Lung (tissue), 12 donors: ENCODE data around the gene HPCA. TPM values are rescaled to one million over a fixed set of nuclear protein-coding genes. Genes with fewer than 3 reads are reported as not detected.

Experiments used
- ATAC-seq: fragments of 200-7000 bp; cut with Tn5 transposase; one replicate; pipeline ENCODE4 v1.9.1; 2020; ENCODE audit warnings: moderate number of reproducible peaks; ENCODE audit not compliant: insufficient read depth, low FRiP score
- DNase-seq, 3 donors: peaks; one replicate each; pipeline ENCODE4 v3.0.0-alpha.2; 2013 to 2017
- H3K27ac ChIP-seq, 2 donors: one replicate each; pipeline ENCODE4 v1.5.1; 2013; ENCODE audit warnings: mild to moderate bottlenecking in 2 of 2, moderate library complexity in 2 of 2, control low read depth in 1 of 2, inconsistent platforms in 1 of 2, low read depth in 1 of 2, low read length in 1 of 2
- H3K27me3 ChIP-seq, 3 donors: one replicate each; pipeline ENCODE4 v1.5.1; 2013; ENCODE audit warnings: low read length in 2 of 3; ENCODE audit not compliant: control insufficient read depth in 3 of 3, insufficient read depth in 3 of 3
- H3K36me3 ChIP-seq, 4 donors: one replicate each; pipeline ENCODE4 v1.5.1; 2013; ENCODE audit warnings: low read length in 4 of 4, mild to moderate bottlenecking in 1 of 4, moderate library complexity in 1 of 4; ENCODE audit not compliant: control insufficient read depth in 4 of 4, insufficient read depth in 4 of 4
- H3K4me1 ChIP-seq, 5 donors: one replicate each; pipeline ENCODE4 v1.5.1; 2013; ENCODE audit warnings: low read length in 5 of 5, mild to moderate bottlenecking in 2 of 5, moderate library complexity in 1 of 5; ENCODE audit not compliant: control insufficient read depth in 5 of 5, insufficient read depth in 5 of 5
- H3K4me3 ChIP-seq: one replicate; pipeline ENCODE4 v1.5.1; 2013; ENCODE audit warnings: mild to moderate bottlenecking, control low read depth, moderate library complexity
- H3K9ac ChIP-seq, 2 donors: one replicate each; pipeline ENCODE4 v1.5.1; 2013; ENCODE audit warnings: low read length in 2 of 2, control low read depth in 1 of 2; ENCODE audit not compliant: insufficient read depth in 1 of 2
- H3K9me3 ChIP-seq, 4 donors: one replicate each; pipeline ENCODE4 v1.5.1; 2013; ENCODE audit warnings: low read length in 3 of 4, mild to moderate bottlenecking in 1 of 4, moderate library complexity in 1 of 4; ENCODE audit not compliant: control insufficient read depth in 4 of 4, insufficient read depth in 3 of 4
- CTCF ChIP-seq: IDR thresholded peaks from 2 replicates; pipeline ENCODE4 v1.5.1; 2012; ENCODE audit warnings: mild to moderate bottlenecking; ENCODE audit errors: control extremely low read depth, extremely low read depth
- WGBS, 2 donors: extraction: QIAGEN DNeasy Blood & Tissue Kit; methylation state at CpG; one replicate each; pipeline ENCODE4 v1.1.7; 2013; 5-methylcytosine and 5-hydroxymethylcytosine counted together
- polyA plus RNA-seq, 2 donors: library from polyadenylated mRNA; stranded (reverse); fragments of 200-250 nt; gene quantifications; one replicate each; pipeline ENCODE4 v1.2.1, GENCODE V29; 2013
- total RNA-seq, 2 donors: library from RNA; depleted of rRNA in 1 of 2; stranded (reverse); fragments of >200 nt in 1 of 2; gene quantifications; one replicate each; pipeline ENCODE4 v1.2.1, GENCODE V29; 2014 to 2021
- donor health status: control.
- donor health status: control.
- donor health status: Bipolar disorder and iron deficiency.
- donor health status: healthy.
- donor health status: DM: yes; HTN: yes; CAD: no.

Gene HPCA
- total and polyA plus RNA-seq, 4 donors: 0.19 to 1.3 (median 0.40) TPM; not detected in 1

- Histone ChIP-seq H3K27ac (no peak overlapping the region), H3K36me3 (peaks cover 0 to 8% (median 0%) of the 10 kb centered on the region in 4 donors), H3K9ac (no peak overlapping the region), H3K9me3 (no peaks in the 10 kb centered on the region), H3K4me1 (peaks cover 0 to 21% (median 0%) of the 10 kb centered on the region in 5 donors), H3K4me3 (no peak overlapping the region), H3K27me3 (peaks cover 0 to 6% (median 0%) of the 10 kb centered on the region in 3 donors)
- DNase-seq (no peak), ATAC-seq (no peak)
- 56 to 66% methylated on average over 7 of the region's 7 CpGs for WGBS, 2 donors
- TF ChIP-seq CTCF: no peak
Measured at GRCh38 chr1:32872192-32872460, 14.2 kb upstream of the HPCA start.

GRCh38 chr1:32873484-32873883, 12.8 kb upstream of the HPCA start:
- DNase-seq (no peak), ATAC-seq (no peak)
- no peaks in the 10 kb centered on the region for H3K9me3 ChIP-seq
- no peak overlapping the region for H3K4me3 ChIP-seq
- peaks cover 0 to 21% (median 0%) of the 10 kb centered on the region in 5 donors for H3K4me1 ChIP-seq
- no peak overlapping the region for H3K9ac ChIP-seq
- H3K27ac ChIP-seq: no peak overlapping the region
- 83 to 85% methylated on average over 5 of the region's 5 CpGs for WGBS, 2 donors
- no peak for TF ChIP-seq CTCF
- peaks cover 0 to 6% (median 0%) of the 10 kb centered on the region in 3 donors for H3K27me3 ChIP-seq
- H3K36me3 ChIP-seq: no peaks in the 10 kb centered on the region

- Histone ChIP-seq H3K4me1 (peaks cover 0 to 18% (median 0%) of the 10 kb centered on the region in 5 donors), H3K9ac (no peak overlapping the region), H3K36me3 (no peaks in the 10 kb centered on the region), H3K9me3 (no peaks in the 10 kb centered on the region), H3K4me3 (no peak overlapping the region), H3K27ac (no peak overlapping the region), H3K27me3 (peaks cover 0 to 6% (median 0%) of the 10 kb centered on the region in 3 donors)
- DNase-seq (peak in 1 of 3 donors; percentile 6), ATAC-seq (no peak)
- 68 to 82% methylated on average over 5 of the region's 5 CpGs for WGBS, 2 donors
- no peak for TF ChIP-seq CTCF
Measured at GRCh38 chr1:32874860-32875752, 11.2 kb upstream of the HPCA start.
